Lower lobe of right lung (tissue), 2 donors: Measurements from ENCODE around the gene MBNL2. TPM values are rescaled to one million over a fixed set of nuclear protein-coding genes. Genes with fewer than 3 reads are reported as not detected.

Experiments used
- ATAC-seq, 2 donors: fragments of 200-7000 bp; cut with Tn5 transposase; one replicate each; pipeline ENCODE4 v1.9.1; 2020 to 2022; ENCODE audit warnings: mild to moderate bottlenecking in 2 of 2, moderate library complexity in 2 of 2
- DNase-seq: peaks from one replicate; pipeline ENCODE4 v3.0.0-alpha.2; 2020
- H3K27ac ChIP-seq: fragments of 200-600 bp; one replicate; pipeline ENCODE4 v1.8.0; 2022
- H3K27me3 ChIP-seq: fragments of 200-600 bp; one replicate; pipeline ENCODE4 v1.8.0; 2022; ENCODE audit warnings: low read depth
- H3K36me3 ChIP-seq: fragments of 200-600 bp; one replicate; pipeline ENCODE4 v1.8.0; 2022; ENCODE audit warnings: mild to moderate bottlenecking
- H3K4me1 ChIP-seq: fragments of 200-600 bp; one replicate; pipeline ENCODE4 v1.8.0; 2022
- H3K4me3 ChIP-seq: fragments of 200-600 bp; one replicate; pipeline ENCODE4 v1.8.0; 2022; ENCODE audit warnings: mild to moderate bottlenecking
- H3K9me3 ChIP-seq: fragments of 200-600 bp; one replicate; pipeline ENCODE4 v1.8.0; 2022
- CTCF ChIP-seq: fragments of 200-600 bp; IDR thresholded peaks from one replicate; pipeline ENCODE4 v1.8.0; 2022; ENCODE audit warnings: antibody characterized with exemption, mild to moderate bottlenecking
- intact Hi-C: fragments of 100-400 bp; cut with DNase I; formaldehyde crosslinking; loops from one replicate; pipeline ENCODE4 v1.11.0; 2022
- long read RNA-seq: library from polyadenylated mRNA; unstranded; transcript quantifications from one replicate; pipeline ENCODE4 v2.0.0, GENCODE V29; 2021
- total RNA-seq: library from RNA; stranded (reverse); fragmentation: NEBNext Ultra II Directional; extraction: Animal tissue kit (Norgen Biotek cat#: 25700); gene quantifications from one replicate; pipeline ENCODE4 v1.2.1, GENCODE V29; 2021
- donor health status: DM: no; HTN: yes; CAD: no; lungs with severe emphysema.

The MBNL2 gene
- 58.2 TPM for total RNA-seq
- long read RNA-seq, full-length matches to known transcripts, result 32 of 79 reads
- long read RNA-seq, partial matches to known transcripts, result 21 of 79 reads
- long read RNA-seq, other reads (novel, unspliced or antisense), result 26 of 79 reads

GRCh38 chr13:97221989-97222700 is at the start of gene MBNL2:
MBNL2 (plus strand) TSS chr13:97222333; CDS start chr13:97276236, 53,903 bp downstream.
- H3K9me3 ChIP-seq, result no peaks in the 10 kb centered on the region
- H3K36me3 ChIP-seq, result no peaks in the 10 kb centered on the region
- peak within 1 kb of the TSS; percentile 68 for H3K4me3 ChIP-seq
- intact Hi-C loops, result loop anchor here (5.0 to 10.0 kb wide), 2 partner anchors 107 to 120 kb away; no protein-coding TSS in a partner anchor
- H3K4me1 ChIP-seq, result peaks cover 38% of the 10 kb centered on the region
- ATAC-seq (peak; percentile 94 to 95), DNase-seq (peak; percentile 91)
- peak within 1 kb of the TSS; percentile 91 for H3K27ac ChIP-seq
- TF ChIP-seq CTCF, result no peak
- no peaks in the 10 kb centered on the region for H3K27me3 ChIP-seq

DNA sequence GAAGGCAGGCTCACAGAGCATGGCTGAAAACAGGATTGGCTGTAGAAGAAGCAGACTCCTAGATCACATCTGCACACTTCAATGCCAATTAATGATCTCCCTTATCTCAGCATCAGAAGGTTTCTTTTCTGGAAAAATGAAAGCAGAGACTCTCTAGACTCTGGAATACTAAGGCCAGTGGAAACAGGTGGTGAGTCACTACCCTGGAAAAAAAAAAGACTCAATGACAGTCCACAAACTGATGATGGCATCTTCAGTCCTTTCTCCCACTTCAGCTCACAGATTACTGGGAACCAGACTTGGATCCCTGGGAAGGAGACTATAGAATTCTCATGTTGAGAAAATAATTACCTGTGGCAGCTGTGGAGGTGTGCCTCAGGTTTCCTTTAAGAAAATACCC is 47.5 kb upstream of the MBNL2 start:
- DNase-seq, result no peak
- intact Hi-C loops, result no loop called here

GRCh38 chr13:97175041-97175440 is 47.1 kb upstream of the MBNL2 start:
- no peaks in the 10 kb centered on the region for H3K9me3 ChIP-seq
- intact Hi-C loops, result no loop called here
- H3K4me3 ChIP-seq, result no peak overlapping the region
- H3K36me3 ChIP-seq, result no peaks in the 10 kb centered on the region
- H3K27ac ChIP-seq, result no peak overlapping the region
- DNase-seq (no peak), ATAC-seq (no peak)
- H3K4me1 ChIP-seq, result no peaks in the 10 kb centered on the region
- H3K27me3 ChIP-seq, result no peaks in the 10 kb centered on the region
- TF ChIP-seq CTCF, result no peak

More for the DNA sequence above, 47.5 kb upstream of the MBNL2 start:
- Histone ChIP-seq H3K4me3 (no peak overlapping the region), H3K27ac (no peak overlapping the region), H3K36me3 (no peaks in the 10 kb centered on the region), H3K4me1 (no peaks in the 10 kb centered on the region), H3K27me3 (no peaks in the 10 kb centered on the region), H3K9me3 (no peaks in the 10 kb centered on the region)
- TF ChIP-seq CTCF, result no peak
- no peak for ATAC-seq

GRCh38 chr13:97179501-97179900 is 42.6 kb upstream of the MBNL2 start:
- H3K9me3 ChIP-seq, result no peaks in the 10 kb centered on the region
- H3K4me1 ChIP-seq, result no peaks in the 10 kb centered on the region
- H3K27me3 ChIP-seq, result no peaks in the 10 kb centered on the region
- no peaks in the 10 kb centered on the region for H3K36me3 ChIP-seq
- H3K27ac ChIP-seq, result no peak overlapping the region
- DNase-seq (no peak), ATAC-seq (no peak)
- intact Hi-C loops, result no loop called here
- H3K4me3 ChIP-seq, result no peak overlapping the region
- no peak for TF ChIP-seq CTCF

GRCh38 chr13:97182111-97182890 is 39.8 kb upstream of the MBNL2 start:
- Histone ChIP-seq H3K4me3 (no peak overlapping the region), H3K36me3 (no peaks in the 10 kb centered on the region), H3K27me3 (no peaks in the 10 kb centered on the region), H3K9me3 (no peaks in the 10 kb centered on the region), H3K4me1 (no peaks in the 10 kb centered on the region), H3K27ac (no peak overlapping the region)
- intact Hi-C loops, result no loop called here
- DNase-seq, result no peak
- no peak for TF ChIP-seq CTCF
- ATAC-seq, result no peak
